Astrocyte of the cerebellum (primary cell): Measurements from ENCODE around the gene GSTM3.

Experiments
- DNase-seq: peaks from one replicate; pipeline ENCODE4 v3.0.0-alpha.2; 2011; ENCODE audit warnings: low read depth
- H3K4me3 ChIP-seq: 2 replicates; pipeline ENCODE4 v1.5.1; 2011; ENCODE audit warnings: mild to moderate bottlenecking, low read depth, low read length, moderate library complexity
- CTCF ChIP-seq: IDR thresholded peaks from 2 replicates; pipeline ENCODE4 v1.5.1; 2012; ENCODE audit warnings: low read length, low read depth, moderate library complexity, mild to moderate bottlenecking; ENCODE audit errors: missing control alignments
- in situ Hi-C: cut with HindIII; loops from 2 replicates; pipeline ENCODE4 v1.10.0; 2017; ENCODE audit warnings: low sequenced_read_pairs

GSTM3 gene

GRCh38 chr1:109776911-109777310, 36.1 kb upstream of the GSTM3 start:
- peak; percentile 94 for TF ChIP-seq CTCF
- DNase-seq: peak; percentile 67
- in situ Hi-C loops: loop anchor here (25.0 kb wide), 2 partner anchors 135 to 235 kb away; partner anchors contain the start of gene CSF1
- no peak overlapping the region for H3K4me3 ChIP-seq

- H3K4me3 ChIP-seq: no peak overlapping the region
- in situ Hi-C loops: loop anchor here (25.0 kb wide), 2 partner anchors 136 to 236 kb away; partner anchors contain the start of gene CSF1
- TF ChIP-seq CTCF: no peak
- no peak for DNase-seq
These were observed 35.5 kb upstream of the GSTM3 start for GRCh38 chr1:109776206-109776835.

GRCh38 chr1:109775398-109775797, 34.6 kb upstream of the GSTM3 start:
- no peak for TF ChIP-seq CTCF
- DNase-seq: no peak
- H3K4me3 ChIP-seq: no peak overlapping the region
- in situ Hi-C loops: loop anchor here (25.0 kb wide), 2 partner anchors 137 to 237 kb away; partner anchors contain the start of gene CSF1

- TF ChIP-seq CTCF: no peak
- H3K4me3 ChIP-seq: no peak overlapping the region
- in situ Hi-C loops: no loop called here
- no peak for DNase-seq
These were observed 33.2 kb upstream of the GSTM3 start for GRCh38 chr1:109773900-109774485.

- TF ChIP-seq CTCF: peak; percentile 96
- peak; percentile 72 for DNase-seq
- H3K4me3 ChIP-seq: no peak overlapping the region
- in situ Hi-C loops: no loop called here
These were observed 32.5 kb upstream of the GSTM3 start for GRCh38 chr1:109773203-109773899.

- TF ChIP-seq CTCF: no peak
- no peak overlapping the region for H3K4me3 ChIP-seq
- in situ Hi-C loops: no loop called here
- no peak for DNase-seq
These were observed 31.9 kb upstream of the GSTM3 start for GRCh38 chr1:109772658-109773202.
